HG03025 (cell line): ENCODE results near the gene BTF3L4.
"Not testable (repeated sequence)": the region's sequence is repeated elsewhere in the genome, so short reads cannot be mapped to it uniquely, and the experiment has no call there.

Source experiments
- ATAC-seq: cut with Tn5 transposase; IDR thresholded peaks from one replicate; pipeline ENCODE4 v1.9.1; 2021; ENCODE audit warnings: mild to moderate bottlenecking, moderate library complexity; ENCODE audit not compliant: unreplicated experiment, low FRiP score

The BTF3L4 gene

GRCh38 chr1:52055066-52055865 is 829 bp upstream of the BTF3L4 start, which contains the start of gene TXNDC12:
Gene TXNDC12, minus strand, starts transcription at chr1:52055191. Its CDS starts 95 bp downstream, at chr1:52055096.
- no peak for ATAC-seq

DNA sequence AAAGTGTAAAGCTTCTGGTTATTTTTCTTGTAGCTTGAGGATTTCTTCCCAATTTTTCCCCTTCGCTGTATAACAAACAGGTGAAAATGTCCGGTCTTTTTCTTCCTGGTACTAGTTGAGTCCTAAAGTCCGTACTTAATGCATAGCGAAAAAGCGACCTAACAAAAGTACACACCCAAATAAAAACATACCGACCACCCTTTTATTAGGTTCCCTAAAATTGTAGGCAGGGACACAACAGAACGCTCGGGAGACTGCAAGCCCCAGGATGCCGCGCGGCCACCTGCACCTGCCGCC is 281 bp upstream of the BTF3L4 start:
- ATAC-seq: no peak

DNA sequence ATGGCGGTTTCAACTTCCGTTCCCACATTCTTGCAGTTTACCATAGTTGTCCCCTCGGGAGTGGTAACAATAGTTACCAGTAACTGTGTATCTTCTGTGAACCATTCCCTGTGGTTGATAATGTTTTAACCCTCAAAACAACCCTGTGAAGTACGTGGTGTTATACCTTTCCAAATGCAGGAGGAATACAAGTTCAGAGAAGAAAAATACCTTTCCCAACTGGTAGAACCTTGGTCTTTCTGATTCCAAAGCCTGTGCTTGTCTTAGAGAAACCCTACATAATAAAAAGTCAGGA is 789 bp downstream of the BTF3L4 start:
- ATAC-seq: peak; percentile 16

DNA sequence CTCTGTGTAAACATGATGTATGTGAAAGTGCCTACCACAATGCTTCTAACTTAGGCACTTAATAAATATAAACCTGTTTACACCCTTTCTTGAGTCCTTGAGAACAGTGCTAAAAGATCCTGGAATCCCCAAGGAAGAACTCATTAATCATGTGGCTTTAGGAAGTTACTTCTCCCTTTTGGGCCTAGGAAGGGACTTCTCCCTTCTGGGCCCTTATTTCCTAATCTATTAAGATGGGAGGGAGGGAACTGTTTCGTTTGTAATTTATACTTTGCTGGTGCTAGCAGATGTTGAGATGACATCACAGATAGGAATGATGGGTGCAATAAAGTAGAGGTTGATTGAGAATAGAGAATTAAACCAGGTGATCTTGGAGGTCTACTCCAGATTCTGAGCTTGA is 1.2 kb downstream of the BTF3L4 start:
- ATAC-seq: no peak

- ATAC-seq: no peak
These were observed 1.9 kb downstream of the BTF3L4 start for GRCh38 chr1:52057876-52058415.

- no peak for ATAC-seq
These were observed 3.2 kb downstream of the BTF3L4 start for GRCh38 chr1:52059321-52059720.

- ATAC-seq: no peak
These were observed 3.8 kb downstream of the BTF3L4 start for GRCh38 chr1:52059888-52060287.

DNA sequence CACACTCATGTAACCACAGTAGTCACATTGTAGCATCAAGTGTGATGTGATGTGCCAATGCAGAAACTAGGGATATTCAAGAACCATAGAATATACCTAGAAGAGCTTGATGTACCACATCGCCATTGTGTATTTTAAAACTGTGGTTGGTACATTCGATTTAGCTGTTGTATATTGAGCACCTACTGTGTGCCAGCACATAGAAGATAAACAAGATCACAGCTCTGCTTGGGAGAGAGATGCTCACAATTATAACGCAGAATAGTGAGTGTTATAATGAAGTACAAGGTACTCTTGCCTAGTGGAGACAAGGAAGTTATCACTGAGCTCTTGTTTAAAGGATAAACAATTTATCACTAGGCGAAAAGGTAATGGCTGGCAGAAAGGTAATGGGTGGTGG is 4.7 kb downstream of the BTF3L4 start:
- ATAC-seq: no peak

GRCh38 chr1:52063192-52063591 is 7.1 kb downstream of the BTF3L4 start:
- ATAC-seq: no peak

GRCh38 chr1:52070704-52071103 is 14.6 kb downstream of the BTF3L4 start:
- ATAC-seq: no peak

GRCh38 chr1:52072291-52072690 is 16.2 kb downstream of the BTF3L4 start:
- ATAC-seq: no peak

DNA sequence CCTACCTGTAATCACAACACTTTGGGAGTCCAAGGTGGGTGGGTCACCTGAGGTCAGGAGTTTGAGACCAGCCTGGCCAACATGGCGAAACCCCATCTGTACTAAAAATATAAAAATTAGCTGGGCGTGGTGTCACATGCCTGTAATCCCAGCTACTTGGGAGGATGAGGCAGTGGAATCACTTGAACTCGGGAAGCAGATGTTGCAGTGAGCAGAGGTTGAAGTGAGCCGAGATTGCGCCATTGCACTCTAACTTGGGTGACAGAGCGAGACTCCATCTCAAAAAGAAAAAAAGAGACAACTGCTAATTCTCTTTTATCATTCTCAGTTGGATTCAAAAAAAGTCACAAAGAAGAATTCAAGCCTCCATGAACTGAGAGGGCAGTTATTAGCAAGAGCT is 21.2 kb downstream of the BTF3L4 start:
- not testable (repeated sequence) for ATAC-seq

DNA sequence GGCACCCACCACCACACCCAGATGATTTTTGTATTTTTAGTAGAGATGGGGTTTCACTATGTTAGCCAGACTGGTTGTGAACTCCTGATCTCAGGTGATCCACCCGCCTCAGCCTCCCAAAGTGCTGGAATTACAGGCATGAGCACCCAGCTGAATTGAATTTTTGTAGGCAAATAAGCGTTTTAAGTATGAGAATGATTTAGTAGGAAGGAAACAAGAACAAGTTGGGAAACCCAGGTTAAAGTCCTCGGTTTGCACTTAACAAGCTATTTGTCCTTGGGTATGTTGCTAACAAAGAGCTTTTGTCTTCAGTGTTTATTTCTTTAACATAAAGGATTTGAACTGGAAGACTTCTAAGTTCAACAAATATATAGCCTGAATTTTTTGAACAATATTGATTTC is 23.9 kb downstream of the BTF3L4 start:
- no peak for ATAC-seq

- ATAC-seq: not testable (repeated sequence)
These were observed 31.8 kb downstream of the BTF3L4 start for GRCh38 chr1:52087892-52088291.

- ATAC-seq: not testable (repeated sequence)
These were observed 38.2 kb downstream of the BTF3L4 start for GRCh38 chr1:52094300-52094699.

GRCh38 chr1:52096216-52096615 is 40.1 kb downstream of the BTF3L4 start:
- no peak for ATAC-seq

DNA sequence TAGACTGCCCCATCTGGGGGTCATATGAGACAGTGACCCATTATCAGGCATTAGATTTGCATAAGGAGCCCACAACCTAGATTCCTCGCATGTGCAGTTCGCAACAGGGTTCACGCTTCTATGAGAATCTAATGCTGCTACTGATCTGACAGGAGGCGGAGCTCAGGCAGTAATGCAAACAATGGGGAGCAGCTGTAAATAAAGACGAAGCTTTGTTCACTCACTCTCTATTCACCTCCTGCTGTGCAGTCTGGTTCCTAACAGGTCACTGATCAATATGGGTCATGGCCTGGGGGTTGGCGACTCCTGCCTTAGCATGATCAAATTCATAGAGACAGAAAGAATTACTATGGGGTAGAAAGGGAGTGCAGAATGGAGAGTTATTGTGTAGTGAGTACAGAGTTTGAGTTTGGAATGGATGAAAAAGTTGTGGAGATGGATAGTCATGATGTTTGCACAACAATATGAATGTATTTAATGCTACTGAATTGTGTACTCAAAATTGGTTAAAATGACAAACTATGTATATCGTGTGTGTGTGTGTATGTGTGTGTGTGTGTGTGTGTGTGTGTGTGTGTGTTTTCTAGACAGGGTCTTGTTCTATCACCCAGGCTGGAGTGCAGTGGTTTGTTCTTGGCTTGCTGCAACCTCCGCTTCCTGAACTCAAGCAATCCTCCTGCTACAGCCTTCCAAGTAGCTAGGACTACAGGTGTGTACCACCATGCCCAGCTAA is 42.2 kb downstream of the BTF3L4 start:
- ATAC-seq: no peak

DNA sequence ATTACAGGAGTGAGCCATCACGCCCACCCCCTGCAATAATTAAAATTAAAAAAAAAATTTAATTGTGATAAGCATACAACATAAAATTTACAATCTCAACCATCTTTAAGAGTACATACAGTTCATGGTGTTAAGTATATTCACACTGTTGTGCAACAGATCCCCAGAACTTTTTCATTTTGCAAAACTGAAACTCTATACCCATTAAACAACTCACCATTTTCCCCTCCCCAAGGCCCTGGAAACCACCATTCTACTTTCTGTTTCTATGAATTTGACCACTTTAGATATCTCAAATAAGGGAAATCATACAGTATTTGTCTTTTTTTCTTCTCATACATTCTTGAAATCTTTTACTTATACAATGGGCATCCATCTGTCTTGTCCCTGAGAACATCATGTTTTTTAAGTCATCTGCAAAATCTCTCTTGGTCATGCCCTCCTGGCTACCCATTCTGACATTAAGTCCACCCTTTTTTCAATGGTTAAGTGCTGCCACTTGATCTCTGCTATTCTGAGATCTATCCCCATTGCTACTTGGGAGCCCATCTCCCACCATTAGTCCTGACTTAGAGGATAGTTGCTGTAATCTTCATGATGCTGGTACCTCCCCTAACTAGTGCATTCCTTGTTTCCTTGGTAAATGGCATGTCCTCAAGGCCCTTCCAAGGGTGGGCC is 46.4 kb downstream of the BTF3L4 start:
- no peak for ATAC-seq

- ATAC-seq: no peak
These were observed 55.4 kb downstream of the BTF3L4 start for GRCh38 chr1:52111492-52111891.

DNA sequence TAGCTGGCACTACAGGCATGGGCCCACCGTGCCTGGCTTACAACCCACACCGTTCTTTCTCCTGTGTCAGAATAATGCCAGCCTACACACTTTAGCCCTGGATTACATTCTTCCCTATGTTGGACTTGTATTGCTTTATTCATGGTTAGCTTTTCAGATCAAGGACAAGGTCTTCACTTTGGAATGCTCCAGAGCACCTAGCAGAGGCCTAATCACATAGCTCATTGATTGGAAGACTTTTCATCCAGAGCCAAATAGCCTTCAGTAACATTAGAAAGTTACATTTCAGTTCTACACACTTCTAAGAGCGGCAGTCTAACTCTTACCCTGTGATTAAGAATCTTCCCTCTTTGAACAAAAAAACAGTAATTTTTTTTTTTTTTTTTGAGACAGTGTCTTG is 56.4 kb downstream of the BTF3L4 start:
- no peak for ATAC-seq

- ATAC-seq: no peak
These were observed 63.4 kb downstream of the BTF3L4 start for GRCh38 chr1:52119301-52120079.
